GM21717 (cell line): Measurements from ENCODE around the gene CYB561D2.

Source experiments
- ATAC-seq: cut with Tn5 transposase; IDR thresholded peaks from one replicate; pipeline ENCODE4 v1.9.1; 2021; ENCODE audit warnings: mild to moderate bottlenecking, moderate library complexity; ENCODE audit not compliant: unreplicated experiment

The CYB561D2 gene

GRCh38 chr3:50340448-50341329 is 10.0 kb upstream of the CYB561D2 start, which contains the start of gene RASSF1:
RASSF1 (minus strand) TSS chr3:50340836; CDS start chr3:50340805, 31 bp downstream.
- ATAC-seq: no peak

DNA sequence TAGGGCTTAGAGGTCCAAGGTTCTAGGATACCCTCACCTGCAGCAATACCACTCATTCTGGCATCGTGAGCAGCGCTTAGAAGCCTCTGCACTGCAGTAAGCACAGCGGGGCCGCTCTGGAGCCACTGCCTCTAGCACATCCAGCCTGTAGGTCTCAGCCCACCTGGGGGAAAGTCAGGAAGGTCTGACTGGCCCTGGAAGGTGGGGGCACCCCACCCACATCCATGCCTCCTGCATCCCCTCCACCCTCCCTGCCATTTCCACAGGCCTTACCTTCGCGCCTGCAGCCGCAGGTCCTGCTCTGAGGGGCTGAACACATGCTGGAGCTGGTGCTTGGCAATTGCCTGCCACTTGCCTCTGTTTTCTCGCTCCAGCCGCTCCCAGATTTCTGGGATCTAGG is 9.1 kb upstream of the CYB561D2 start:
- no peak for ATAC-seq

DNA sequence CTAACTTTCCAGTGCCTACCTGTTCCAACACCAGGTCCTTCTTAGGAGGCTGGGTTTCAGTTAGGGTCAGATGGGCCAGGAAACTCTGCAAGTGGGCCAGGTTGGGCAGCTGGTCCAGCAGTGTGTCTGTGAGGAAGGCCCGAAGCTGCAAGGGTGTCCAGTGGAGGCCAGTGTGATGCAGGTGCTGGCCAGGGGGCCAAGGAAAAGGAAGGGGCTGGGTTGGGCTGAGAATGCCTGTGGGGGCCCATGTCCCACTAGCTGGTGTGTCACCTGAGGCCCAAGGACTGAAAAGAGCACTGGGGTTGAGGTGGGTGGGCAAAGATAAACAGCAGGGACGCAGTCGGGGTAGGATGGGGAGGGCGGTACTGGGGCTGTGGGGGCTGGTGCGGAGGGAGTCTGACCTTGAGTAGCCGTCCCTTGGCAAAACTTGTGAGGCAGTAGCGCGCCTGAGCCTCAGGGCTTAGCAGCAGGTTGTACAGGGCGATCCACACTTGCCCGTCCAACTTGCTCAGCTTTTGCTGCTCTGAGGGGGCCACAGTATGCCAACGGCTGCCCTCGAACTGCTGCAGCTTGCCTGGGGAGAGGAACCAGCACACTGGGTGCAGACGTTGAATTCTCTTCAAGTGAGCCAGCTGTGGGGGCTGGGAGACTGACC is 8.5 kb upstream of the CYB561D2 start:
- no peak for ATAC-seq

- ATAC-seq: no peak
Measured at GRCh38 chr3:50342813-50343633, 7.6 kb upstream of the CYB561D2 start.

GRCh38 chr3:50345008-50345407 is 5.7 kb upstream of the CYB561D2 start:
- ATAC-seq: no peak

DNA sequence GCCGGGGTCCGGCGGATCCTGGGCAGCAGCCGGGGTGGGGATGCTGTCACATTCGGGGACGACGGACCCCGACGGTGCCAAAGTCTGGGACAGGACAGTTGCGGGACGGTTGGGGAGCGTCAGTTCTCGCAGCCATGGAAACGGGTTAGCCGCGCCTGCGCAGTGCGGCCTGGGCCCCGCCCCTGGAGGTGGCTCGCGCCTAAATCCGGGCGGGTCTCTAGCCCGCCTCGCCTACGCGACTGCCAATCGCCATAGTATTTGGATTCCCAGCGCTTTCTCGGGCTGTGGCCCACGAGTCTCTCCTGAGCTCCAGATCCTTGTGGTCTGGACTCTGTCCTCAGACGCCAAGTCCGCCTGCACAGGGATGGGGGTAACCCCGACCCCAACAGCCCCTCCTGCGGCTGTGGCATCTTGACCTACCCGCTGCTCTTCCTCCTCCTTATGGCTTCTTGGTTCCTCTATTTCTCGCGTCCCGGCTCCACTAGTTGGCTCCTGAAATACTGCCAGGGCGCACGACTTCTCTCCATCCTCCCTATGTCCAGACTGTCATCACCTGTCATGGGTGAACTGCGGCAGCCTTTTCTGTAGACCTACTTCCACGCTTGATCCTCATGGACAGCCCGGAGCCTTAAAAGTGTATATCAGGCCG is 5.0 kb upstream of the CYB561D2 start, which contains the start of gene ZMYND10:
Gene ZMYND10 (minus strand): TSS at position 147 of the 649 bp plus-strand sequence. CDS start 153 bp downstream, outside the sequence.
- ATAC-seq: no peak

- ATAC-seq: no peak
Measured at GRCh38 chr3:50347187-50347813, 3.4 kb upstream of the CYB561D2 start.

DNA sequence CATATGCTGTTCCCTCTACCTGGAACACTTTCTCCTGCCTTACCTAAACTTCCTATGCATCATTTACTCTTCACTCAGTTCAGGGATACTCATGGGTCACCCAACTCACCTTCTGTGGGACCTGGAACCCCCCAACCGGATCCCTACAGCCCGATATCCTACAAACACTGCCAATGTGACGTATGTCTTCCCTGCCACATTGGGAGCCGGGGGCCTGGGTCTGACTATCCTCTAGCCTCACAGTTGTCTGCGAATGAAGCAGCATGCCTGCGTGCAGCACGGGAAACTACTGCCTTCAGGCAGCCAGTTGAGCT is 492 bp upstream of the CYB561D2 start:
- no peak for ATAC-seq

DNA sequence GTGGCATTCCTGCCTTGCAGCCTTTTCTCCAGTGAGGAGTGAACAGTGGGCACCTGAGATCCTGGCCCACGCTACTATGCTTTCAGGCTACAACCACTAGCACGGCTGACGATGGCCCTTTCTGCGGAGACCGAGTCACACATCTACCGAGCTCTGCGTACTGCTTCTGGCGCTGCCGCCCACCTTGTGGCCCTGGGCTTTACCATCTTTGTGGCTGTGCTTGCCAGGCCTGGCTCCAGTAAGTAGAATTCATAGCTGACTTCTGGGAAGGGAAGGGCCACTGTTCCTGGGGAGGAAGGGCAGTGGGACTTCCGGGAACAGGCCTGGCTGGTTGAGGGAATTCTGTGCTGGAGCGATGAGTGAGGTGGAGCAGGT is 648 bp downstream of the CYB561D2 start:
- ATAC-seq: no peak

DNA sequence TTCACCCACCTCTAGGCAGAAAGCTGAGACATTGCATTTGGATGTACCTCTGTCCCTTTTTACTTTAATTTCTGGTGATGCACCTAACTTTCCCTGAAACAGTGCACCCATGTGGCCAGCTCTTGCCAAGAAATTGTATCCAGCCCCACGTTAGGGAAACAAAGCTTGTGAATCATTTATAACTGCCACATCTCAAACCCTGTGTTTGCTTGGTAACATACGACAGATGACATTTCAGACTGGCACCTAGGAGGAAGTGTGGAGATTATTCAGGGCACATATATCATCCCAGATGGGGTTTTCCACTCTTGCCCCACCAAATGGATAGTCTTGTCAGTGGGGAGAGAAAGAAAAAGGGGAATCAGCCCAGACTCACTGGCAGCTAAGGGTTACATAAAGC is 2.1 kb downstream of the CYB561D2 start:
- ATAC-seq: no peak

DNA sequence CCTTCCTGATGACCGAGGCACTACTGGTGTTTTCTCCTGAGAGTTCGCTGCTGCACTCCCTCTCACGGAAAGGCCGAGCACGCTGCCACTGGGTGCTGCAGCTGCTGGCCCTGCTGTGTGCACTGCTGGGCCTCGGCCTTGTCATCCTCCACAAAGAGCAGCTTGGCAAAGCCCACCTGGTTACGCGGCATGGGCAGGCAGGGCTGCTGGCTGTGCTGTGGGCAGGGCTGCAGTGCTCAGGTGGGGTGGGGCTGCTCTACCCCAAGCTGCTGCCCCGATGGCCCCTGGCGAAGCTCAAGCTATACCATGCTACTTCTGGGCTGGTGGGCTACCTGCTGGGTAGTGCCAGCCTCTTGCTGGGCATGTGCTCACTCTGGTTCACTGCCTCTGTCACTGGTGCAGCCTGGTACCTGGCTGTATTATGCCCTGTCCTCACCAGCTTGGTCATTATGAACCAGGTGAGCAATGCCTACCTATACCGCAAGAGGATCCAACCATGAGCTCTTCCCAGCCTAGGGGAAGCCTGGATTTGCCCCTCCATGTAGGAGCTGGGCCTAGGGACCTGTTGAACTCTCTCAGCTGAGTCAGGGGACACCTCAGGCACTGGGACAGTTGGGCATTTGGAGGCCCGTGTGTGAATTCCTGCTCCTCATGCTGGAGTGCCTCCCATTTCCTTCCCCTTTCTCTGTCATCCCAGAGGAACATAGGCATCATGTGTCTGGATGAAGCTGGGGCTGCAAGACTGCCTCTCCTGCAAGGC is 2.8 kb downstream of the CYB561D2 start:
- no peak for ATAC-seq

- no peak for ATAC-seq
Measured at GRCh38 chr3:50354186-50354764, 3.6 kb downstream of the CYB561D2 start.

GRCh38 chr3:50354850-50355249 is 4.2 kb downstream of the CYB561D2 start:
- ATAC-seq: no peak

DNA sequence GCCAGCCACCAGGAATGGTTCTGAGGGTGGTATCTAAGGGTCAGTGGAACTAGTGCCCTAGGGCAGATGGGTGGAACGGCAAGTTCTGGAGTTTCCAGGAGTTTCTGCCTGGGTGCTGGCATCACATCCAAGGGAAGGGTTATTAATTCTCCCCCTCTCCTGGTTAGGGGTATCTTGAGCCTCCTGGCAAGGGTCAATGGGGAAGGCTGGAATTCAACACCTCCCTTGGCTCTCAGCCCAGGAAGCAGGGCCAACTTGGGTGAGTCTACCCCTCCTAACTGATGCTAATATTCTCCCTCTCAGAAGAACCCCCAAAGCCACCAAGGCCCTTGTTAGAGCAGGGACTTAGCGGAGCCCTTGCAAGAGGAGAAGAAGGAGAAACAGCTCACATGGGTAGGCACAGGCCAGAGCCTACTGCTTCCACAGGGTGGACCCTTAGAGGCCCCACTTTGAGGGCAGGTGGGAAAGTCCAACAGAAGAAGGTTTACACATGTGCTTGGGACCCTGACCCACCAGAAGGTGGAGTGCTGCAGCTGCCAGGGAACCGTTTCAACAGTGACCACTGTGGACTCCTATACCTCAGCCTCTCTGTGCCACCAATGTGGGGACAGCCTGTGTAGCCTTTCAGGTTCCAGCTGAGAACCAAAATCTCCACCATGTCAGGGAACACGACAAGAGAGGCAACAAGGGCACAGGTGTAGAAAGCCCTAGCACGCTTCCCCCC is 5.3 kb downstream of the CYB561D2 start:
- ATAC-seq: no peak

DNA sequence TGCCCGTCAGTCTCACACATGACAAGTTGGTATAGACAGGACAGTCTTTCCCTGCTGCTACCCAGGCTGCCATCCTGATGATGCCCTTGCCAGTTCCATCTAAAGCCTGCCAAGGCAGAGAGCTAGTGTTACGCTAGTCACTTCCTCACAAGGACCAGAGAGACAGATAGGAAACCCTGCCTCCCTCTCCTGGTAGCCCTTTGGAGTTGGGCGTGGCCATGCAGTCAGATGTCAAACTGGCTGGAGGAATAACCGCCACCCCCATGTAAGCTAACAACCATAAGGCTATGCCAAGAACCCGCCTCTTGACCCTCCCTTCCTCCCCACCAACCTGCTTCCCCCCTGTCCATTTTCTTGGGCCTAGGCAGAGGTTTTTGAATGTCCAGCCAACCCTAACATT is 5.9 kb downstream of the CYB561D2 start:
- ATAC-seq: no peak

- ATAC-seq: no peak
Measured at GRCh38 chr3:50357481-50357880, 6.8 kb downstream of the CYB561D2 start.

DNA sequence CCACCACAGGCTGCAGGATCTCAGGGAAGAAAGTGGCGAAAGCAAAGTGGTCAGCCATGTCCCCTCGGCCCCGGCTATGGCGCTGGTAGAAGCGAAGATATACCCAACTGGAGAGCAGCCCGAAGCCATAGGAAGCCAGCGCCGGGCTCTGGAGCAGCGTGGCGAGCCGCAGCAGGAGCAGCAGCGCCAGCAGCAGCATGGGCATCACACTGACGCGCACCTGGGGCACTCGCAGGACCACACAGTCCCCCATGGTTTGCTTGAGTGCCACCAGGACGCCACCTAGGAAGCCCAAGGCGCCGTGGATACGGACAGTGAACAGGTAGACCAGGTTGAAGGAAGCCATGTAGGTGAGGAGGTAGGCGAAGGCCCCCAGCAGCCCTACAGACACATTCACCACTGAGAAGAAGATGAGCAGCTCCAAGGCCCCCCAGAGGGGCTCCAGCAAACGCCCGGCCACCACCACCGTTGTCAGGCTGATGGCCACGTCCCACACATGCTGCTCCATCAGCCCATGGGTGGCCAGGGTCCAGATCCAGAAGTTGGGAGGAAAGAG is 7.8 kb downstream of the CYB561D2 start:
- ATAC-seq: no peak
